ENCODE measurements around the gene ARHGEF40. TPM values are rescaled to one million over a fixed set of nuclear protein-coding genes. Genes with fewer than 3 reads are reported as not detected.

The ARHGEF40 gene
- total RNA-seq (2021), result 71.1 and 71.4 TPM in 2 replicates
- long read RNA-seq, full-length matches to known transcripts, result 4 of 57 reads
- long read RNA-seq, partial matches to known transcripts, result 27 of 57 reads
- long read RNA-seq, other reads (novel, unspliced or antisense), result 26 of 57 reads

DNA sequence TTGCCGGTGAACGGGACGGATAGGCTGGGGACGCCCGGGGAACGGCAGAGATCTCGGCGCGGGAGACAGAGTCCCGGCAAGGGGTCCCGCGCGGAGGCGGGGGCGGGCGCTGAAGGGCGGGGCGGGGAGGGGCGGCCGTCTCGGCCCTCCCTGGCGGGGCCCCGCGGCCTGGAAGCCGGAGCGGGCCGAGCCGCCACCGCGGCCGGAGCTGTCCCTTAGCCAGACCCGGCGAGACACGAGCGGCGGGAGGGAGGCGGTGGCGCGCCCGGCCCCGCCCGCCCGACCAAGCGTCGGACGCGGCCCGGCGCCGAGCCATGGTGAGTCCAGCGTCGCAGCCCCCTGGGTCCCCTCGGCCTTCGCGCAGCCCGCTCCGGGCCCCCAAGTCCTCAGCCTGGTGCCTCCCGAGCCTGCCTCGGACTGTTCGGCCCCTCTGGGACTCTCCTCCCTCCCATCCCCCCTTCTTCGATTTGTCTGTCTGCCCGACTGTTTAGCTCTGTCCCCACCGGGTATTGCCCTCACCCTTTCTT is at the start of gene ARHGEF40:
Gene ARHGEF40, plus strand, starts transcription at position 222 of the 527 bp plus-strand sequence. Its CDS starts 93 bp downstream, at position 315.
- H4K20me1 ChIP-seq (ENCODE audit: control insufficient read depth, insufficient read depth, insufficient read length), result no peaks in the 10 kb centered on the region
- peak within 1 kb of the TSS; percentile 69 for H3K18ac ChIP-seq (ENCODE audit: insufficient read length, low read depth, low read length)
- no peaks in the 10 kb centered on the region for H3K27me3 ChIP-seq (ENCODE audit: insufficient read depth, low read length)
- peaks cover 31% of the 10 kb centered on the region for H3K23me2 ChIP-seq (ENCODE audit: insufficient read length, low read depth, low read length, poor library complexity, severe bottlenecking)
- H2BK5ac ChIP-seq (ENCODE audit: insufficient read length, low read length), result no peak within 1 kb of the TSS
- Mint-ChIP-seq H3K4me3 (peak within 1 kb of the TSS; percentile 88 to 96), H3K4me1 (peaks cover 26 to 30% of the 10 kb centered on the region in 2 experiments), H3K27me3 (ENCODE audit: low read depth) (peaks cover 19% of the 10 kb centered on the region), H3K27ac (peak within 1 kb of the TSS; percentile 95 to 98 (median 96)), H3K36me3 (ENCODE audit: insufficient read depth in 1 of 3, low read depth in 3 of 3) (peaks cover 20 to 30% (median 25%) of the 10 kb centered on the region in 3 experiments), H3K9me3 (no peaks in the 10 kb centered on the region)
- H3K56ac ChIP-seq (ENCODE audit: insufficient read length, low read depth, low read length), result no peak within 1 kb of the TSS
- no peak within 1 kb of the TSS for H3K27ac ChIP-seq (ENCODE audit: insufficient read length, low read depth, low read length)
- H2BK120ac ChIP-seq (ENCODE audit: low read depth, low read length, poor library complexity, severe bottlenecking), result no peak within 1 kb of the TSS
- no peak within 1 kb of the TSS for H3K23ac ChIP-seq (ENCODE audit: insufficient read length, low read depth, low read length)
- H3K9ac ChIP-seq (ENCODE audit: extremely low read depth, insufficient read length, low read length), result peak within 1 kb of the TSS; percentile 39
- H3K4me2 ChIP-seq (ENCODE audit: insufficient read depth, insufficient read length, low read length), result peak within 1 kb of the TSS; percentile 85
- no peak within 1 kb of the TSS for H2AFZ ChIP-seq (ENCODE audit: low read length)
- no peak within 1 kb of the TSS for H2BK12ac ChIP-seq (ENCODE audit: insufficient read length, low read depth, low read length)
- H3T11ph ChIP-seq (ENCODE audit: low read length), result no peak within 1 kb of the TSS
- peak within 1 kb of the TSS; percentile 74; the same call in 1 of the 2 replicates for H3K14ac ChIP-seq (ENCODE audit: insufficient read depth, low read length)
- H3K79me2 ChIP-seq (ENCODE audit: insufficient read depth, low read length), result no peaks in the 10 kb centered on the region
- no peaks in the 10 kb centered on the region for H3K79me1 ChIP-seq (ENCODE audit: insufficient read depth, low read depth, low read length, poor library complexity, severe bottlenecking)
- H4K8ac ChIP-seq (replicated peaks; ENCODE audit: insufficient read length, low read depth, low read length), result no peak within 1 kb of the TSS
- TF ChIP-seq, protein P1, sequence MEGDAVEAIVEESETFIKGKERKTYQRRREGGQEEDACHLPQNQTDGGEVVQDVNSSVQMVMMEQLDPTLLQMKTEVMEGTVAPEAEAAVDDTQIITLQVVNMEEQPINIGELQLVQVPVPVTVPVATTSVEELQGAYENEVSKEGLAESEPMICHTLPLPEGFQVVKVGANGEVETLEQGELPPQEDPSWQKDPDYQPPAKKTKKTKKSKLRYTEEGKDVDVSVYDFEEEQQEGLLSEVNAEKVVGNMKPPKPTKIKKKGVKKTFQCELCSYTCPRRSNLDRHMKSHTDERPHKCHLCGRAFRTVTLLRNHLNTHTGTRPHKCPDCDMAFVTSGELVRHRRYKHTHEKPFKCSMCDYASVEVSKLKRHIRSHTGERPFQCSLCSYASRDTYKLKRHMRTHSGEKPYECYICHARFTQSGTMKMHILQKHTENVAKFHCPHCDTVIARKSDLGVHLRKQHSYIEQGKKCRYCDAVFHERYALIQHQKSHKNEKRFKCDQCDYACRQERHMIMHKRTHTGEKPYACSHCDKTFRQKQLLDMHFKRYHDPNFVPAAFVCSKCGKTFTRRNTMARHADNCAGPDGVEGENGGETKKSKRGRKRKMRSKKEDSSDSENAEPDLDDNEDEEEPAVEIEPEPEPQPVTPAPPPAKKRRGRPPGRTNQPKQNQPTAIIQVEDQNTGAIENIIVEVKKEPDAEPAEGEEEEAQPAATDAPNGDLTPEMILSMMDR (conservative IDR thresholded peaks at IDR 0.05), result no peak
- peak; percentile 50 for DNase-seq
- no peaks in the 10 kb centered on the region for H3K9me3 ChIP-seq (ENCODE audit: control insufficient read depth, low read depth, low read length)
- no CpG with 5 or more reads among the region's 63 CpGs for WGBS (ENCODE audit: extremely low coverage, insufficient read length, low lambda C conversion rate)
- no peak within 1 kb of the TSS for H3K4ac ChIP-seq (ENCODE audit: low read depth, low read length)
- H4K5ac ChIP-seq (ENCODE audit: insufficient read length, low read depth, low read length), result no peak within 1 kb of the TSS
- no peak within 1 kb of the TSS for H4K91ac ChIP-seq (ENCODE audit: insufficient read length, low read depth, low read length)
- peaks cover 4% of the 10 kb centered on the region; the same call in 1 of the 2 replicates for H3K4me1 ChIP-seq (ENCODE audit: insufficient read depth, low read length)
- no peak within 1 kb of the TSS for H2AK5ac ChIP-seq (ENCODE audit: insufficient read length, low read length)
- no peak within 1 kb of the TSS for H2BK15ac ChIP-seq (ENCODE audit: low read depth, low read length)
- H2BK20ac ChIP-seq (ENCODE audit: low read depth, low read length, poor library complexity, severe bottlenecking), result no peak within 1 kb of the TSS
